B cell (primary cell): ENCODE measurements around the gene RGS1. TPM values are rescaled to one million over a fixed set of nuclear protein-coding genes. Genes with fewer than 3 reads are reported as not detected.

ENCODE experiments used
- ATAC-seq: fragments of 200-7000 bp; cut with Tn5 transposase; one replicate; pipeline ENCODE4 v1.10.0; 2021; ENCODE audit warnings: low read depth, mild to moderate bottlenecking, moderate number of reproducible peaks, moderate library complexity
- CTCF ChIA-PET: fragments of 350-600 bp; sonication (Branson Sonifier 250); formaldehyde crosslinking; loops from one replicate; lab custom pipeline; 2021; ENCODE audit warnings: antibody characterized with exemption, inconsistent platforms; lab: Charles Lee
- POLR2A ChIA-PET: fragments of 350-600 bp; sonication (Branson Sonifier 250); formaldehyde crosslinking; loops from one replicate; lab custom pipeline; 2021; ENCODE audit warnings: antibody characterized with exemption; lab: Charles Lee
- DNase-seq: peaks from one replicate; pipeline ENCODE4 v3.0.0; 2013
- H2AFZ ChIP-seq: 2 replicates; pipeline ENCODE4 v1.6.1; 2012; ENCODE audit warnings: mild to moderate bottlenecking, low read depth, low read length; ENCODE audit not compliant: insufficient read depth, poor library complexity, severe bottlenecking
- H3K27ac ChIP-seq, 2 donors: 1 replicate in 1 of 2; 2 replicates in 1 of 2; pipeline ENCODE4 v1.5.1; 2012 to 2013; ENCODE audit warnings: low read length in 2 of 2, mild to moderate bottlenecking in 2 of 2, moderate library complexity in 1 of 2
- H3K27me3 ChIP-seq, 4 experiments: fragments of 200-600 bp in 1 of 4; sonication (generic) in 1 of 4; replicated peaks in 1 of 4; 1 replicate in 2 of 4; 2 replicates in 2 of 4; pipeline versions ENCODE4 v1.6.1 to v1.7.0; 2013 to 2016; ENCODE audit warnings: low read length in 3 of 4, mild to moderate bottlenecking in 2 of 4, mixed read lengths in 1 of 4, moderate library complexity in 1 of 4; ENCODE audit not compliant: insufficient read depth in 4 of 4, control insufficient read depth in 3 of 4; ENCODE audit errors: control extremely low read depth in 1 of 4
- H3K36me3 ChIP-seq, 2 experiments: replicated peaks in 1 of 2; 1 replicate in 1 of 2; 2 replicates in 1 of 2; pipeline versions ENCODE4 v1.6.1 to v1.7.1; 2013; ENCODE audit warnings: low read length in 1 of 2; ENCODE audit not compliant: insufficient read depth in 2 of 2, control insufficient read depth in 1 of 2; ENCODE audit errors: control extremely low read depth in 1 of 2, extremely low read depth in 1 of 2
- H3K4me1 ChIP-seq, 2 donors: fragments of 200-600 bp in 1 of 2; sonication (generic) in 1 of 2; 1 replicate in 1 of 2; 2 replicates in 1 of 2; pipeline versions ENCODE4 v1.5.1 to v1.6.1; 2013 to 2017; ENCODE audit warnings: low read length in 2 of 2; ENCODE audit not compliant: control insufficient read depth in 2 of 2, insufficient read depth in 2 of 2
- H3K4me2 ChIP-seq: replicated peaks from 2 replicates; pipeline ENCODE3; 2012; ENCODE audit warnings: mild to moderate bottlenecking, low read depth, low read length; ENCODE audit not compliant: poor library complexity, severe bottlenecking
- H3K4me3 ChIP-seq, 5 experiments: fragments of 200-600 bp in 1 of 5; sonication (generic) in 1 of 5; 1 replicate in 3 of 5; 2 replicates in 2 of 5; pipeline versions ENCODE4 v1.5.1 to v1.7.0; 2011 to 2016; ENCODE audit warnings: low read length in 4 of 5, mild to moderate bottlenecking in 4 of 5, low read depth in 2 of 5, control low read depth in 1 of 5, moderate library complexity in 1 of 5; ENCODE audit not compliant: insufficient read depth in 1 of 5; ENCODE audit errors: control extremely low read depth in 1 of 5, extremely low read depth in 1 of 5
- H3K79me2 ChIP-seq: fragments of 200-600 bp; sonication (generic); one replicate; pipeline ENCODE4 v1.6.0; 2016; ENCODE audit warnings: low read length; ENCODE audit not compliant: control insufficient read depth, insufficient read depth
- H3K9ac ChIP-seq: fragments of 200-600 bp; sonication (generic); 2 replicates; pipeline ENCODE4 v1.6.1; 2017; ENCODE audit warnings: mild to moderate bottlenecking, low read length, moderate library complexity
- H3K9me3 ChIP-seq, 3 donors: one replicate each; pipeline versions ENCODE4 v1.6.1 to v1.7.1; 2013; ENCODE audit warnings: low read length in 2 of 3; ENCODE audit not compliant: control insufficient read depth in 2 of 3, insufficient read depth in 1 of 3; ENCODE audit errors: control extremely low read depth in 1 of 3
- H4K20me1 ChIP-seq: 2 replicates; pipeline ENCODE4 v1.6.0; 2012; ENCODE audit warnings: mild to moderate bottlenecking, low read length; ENCODE audit not compliant: insufficient read depth, control insufficient read depth, poor library complexity, severe bottlenecking
- H3K27ac Mint-ChIP-seq: one replicate; pipeline ENCODE4 v1.8.0; 2021; ENCODE audit warnings: mixed read lengths
- H3K27me3 Mint-ChIP-seq: one replicate; pipeline ENCODE4 v1.8.0; 2021; ENCODE audit warnings: mixed read lengths
- H3K4me1 Mint-ChIP-seq: one replicate; pipeline ENCODE4 v1.8.0; 2021; ENCODE audit warnings: mixed read lengths
- H3K4me3 Mint-ChIP-seq: one replicate; pipeline ENCODE4 v1.8.0; 2021; ENCODE audit warnings: mixed read lengths
- H3K9me3 Mint-ChIP-seq: one replicate; pipeline ENCODE4 v1.8.0; 2022; ENCODE audit warnings: mixed read lengths; ENCODE audit not compliant: insufficient read depth
- CTCF ChIP-seq: fragments of 200-600 bp; IDR thresholded peaks from one replicate; pipeline ENCODE4 v1.8.0; 2022; ENCODE audit warnings: antibody characterized with exemption, mild to moderate bottlenecking
- EZH2 ChIP-seq: IDR thresholded peaks from 2 replicates; pipeline ENCODE4 v1.6.1; 2012; ENCODE audit warnings: borderline replicate concordance, low read depth, mild to moderate bottlenecking, moderate library complexity, low read length; ENCODE audit not compliant: insufficient read depth, poor library complexity, severe bottlenecking
- WGBS: methylation state at CpG from one replicate; pipeline ENCODE4 v1.1.5; 2013; ENCODE audit warnings: missing lambda C conversion rate; ENCODE audit not compliant: insufficient coverage; 5-methylcytosine and 5-hydroxymethylcytosine counted together
- intact Hi-C: fragments of 100-400 bp; cut with micrococcal nuclease; formaldehyde crosslinking; loops from one replicate; pipeline ENCODE4 v1.10.0; 2022
- polyA plus RNA-seq: library from polyadenylated mRNA; depleted of rRNA; stranded (reverse); fragments of >200 nt; gene quantifications from 2 replicates; pipeline ENCODE4 v1.2.3, GENCODE V29; 2012
- total RNA-seq, 2 donors: library from RNA; stranded (reverse); fragments of 120-200 nt in 1 of 2; gene quantifications; 1 replicate in 1 of 2; 2 replicates in 1 of 2; pipeline versions ENCODE4 v1.2.3 to v1.2.4, GENCODE V29; 2013 to 2022

The RGS1 gene
- total and polyA plus RNA-seq, 2 donors (not counting 1 experiment from before 2014, with no cell fraction given), result 154 to 180 TPM

GRCh38 chr1:192592981-192593708 is 17.6 kb downstream of the RGS1 start:
- H3K4me1 ChIP-seq, result no peaks in the 10 kb centered on the region
- Mint-ChIP-seq H3K9me3 (no peaks in the 10 kb centered on the region), H3K4me3 (no peak overlapping the region), H3K4me1 (no peaks in the 10 kb centered on the region), H3K27ac (no peak overlapping the region), H3K27me3 (peaks cover 29% of the 10 kb centered on the region)
- ChIA-PET POLR2A (no interaction called here), CTCF (interaction anchor here (1.1 kb wide), 1 partner anchor 14 kb away, joined by 4 read pairs; no protein-coding TSS in a partner anchor)
- H3K27me3 ChIP-seq, result peaks cover 0 to 9% (median 5%) of the 10 kb centered on the region in 4 experiments
- H3K27ac ChIP-seq, result no peak overlapping the region
- H3K4me2 ChIP-seq, result no peak overlapping the region
- ATAC-seq, result no peak
- no peaks in the 10 kb centered on the region for H4K20me1 ChIP-seq
- no peaks in the 10 kb centered on the region for H3K79me2 ChIP-seq
- intact Hi-C loops, result no loop called here
- no peak overlapping the region for H3K4me3 ChIP-seq
- no peaks in the 10 kb centered on the region for H3K36me3 ChIP-seq
- DNase-seq, result no peak
- H2AFZ ChIP-seq, result no peak overlapping the region
- no peak overlapping the region for H3K9ac ChIP-seq
- no peaks in the 10 kb centered on the region for H3K9me3 ChIP-seq
- TF ChIP-seq EZH2 (no peak), CTCF (no peak)
- 86% methylated on average over 1 of the region's 2 CpGs for WGBS

GRCh38 chr1:192595299-192595698 is 19.7 kb downstream of the RGS1 start:
- no peaks in the 10 kb centered on the region for H4K20me1 ChIP-seq
- no peak overlapping the region for H2AFZ ChIP-seq
- WGBS, result no CpG with 5 or more reads among the region's 3 CpGs
- H3K27ac ChIP-seq, result no peak overlapping the region
- no peak for TF ChIP-seq CTCF
- no peak for TF ChIP-seq EZH2
- H3K4me3 ChIP-seq, result no peak overlapping the region
- H3K27me3 ChIP-seq, result peaks cover 0 to 7% (median 3%) of the 10 kb centered on the region in 4 experiments
- H3K79me2 ChIP-seq, result no peaks in the 10 kb centered on the region
- no peak overlapping the region for H3K4me2 ChIP-seq
- Mint-ChIP-seq H3K4me3 (no peak overlapping the region), H3K9me3 (no peaks in the 10 kb centered on the region), H3K27ac (no peak overlapping the region), H3K27me3 (peaks cover 29% of the 10 kb centered on the region), H3K4me1 (no peaks in the 10 kb centered on the region)
- no peaks in the 10 kb centered on the region for H3K4me1 ChIP-seq
- no peak overlapping the region for H3K9ac ChIP-seq
- intact Hi-C loops, result no loop called here
- POLR2A ChIA-PET, result no interaction called here
- no peak for DNase-seq
- no peak for ATAC-seq
- H3K36me3 ChIP-seq, result no peaks in the 10 kb centered on the region
- CTCF ChIA-PET, result interaction anchor here (1.2 kb wide), 1 partner anchor 89 kb away, joined by 4 read pairs; no protein-coding TSS in a partner anchor
- H3K9me3 ChIP-seq, result no peaks in the 10 kb centered on the region
